Endothelial cell of umbilical vein (primary cell): ENCODE measurements around the gene LRCH2. TPM values are rescaled to one million over a fixed set of nuclear protein-coding genes. Genes with fewer than 3 reads are reported as not detected.

Experiments
- BruUV-seq: library from RNA; stranded (reverse); fragments of 400-500 nt; replicated peaks from 2 replicates; lab custom pipeline; 2021; lab: Mats Ljungman, UMichigan
- CTCF ChIA-PET: fragments of 300-600, 350-600 bp; sonication (Branson Sonifier 250); formaldehyde crosslinking; loops from one replicate; lab custom pipeline; 2021; ENCODE audit warnings: antibody characterized with exemption, inconsistent platforms; lab: Charles Lee
- POLR2A ChIA-PET: fragments of 300-600, 350-600 bp; sonication (Branson Sonifier 250); formaldehyde crosslinking; loops from one replicate; lab custom pipeline; 2021; ENCODE audit warnings: antibody characterized with exemption, inconsistent platforms; lab: Charles Lee
- DNase-seq: peaks from one replicate; pipeline ENCODE4 v3.0.0-alpha.2; 2011; ENCODE audit warnings: low read depth, low spot score
- FAIRE-seq: peaks from 2 replicates; lab custom pipeline; 2011; peaks lifted over from hg19 to GRCh38; lab: Jason Lieb, UNC
- H2AFZ ChIP-seq: 2 replicates; pipeline ENCODE4 v1.6.0; 2012; ENCODE audit warnings: low read depth, low read length, control low read depth, inconsistent platforms
- H3K27ac ChIP-seq: 2 replicates; pipeline ENCODE4 v1.5.1; 2011; ENCODE audit warnings: low read depth, mild to moderate bottlenecking, control low read depth, low read length, moderate library complexity; ENCODE audit not compliant: insufficient read depth
- H3K27me3 ChIP-seq, 2 experiments: 2 replicates each; pipeline versions ENCODE4 v1.6.0 to v1.6.1; 2011; ENCODE audit warnings: low read length in 2 of 2, mixed read lengths in 1 of 2; ENCODE audit not compliant: control insufficient read depth in 2 of 2, insufficient read depth in 2 of 2
- H3K36me3 ChIP-seq, 2 experiments: 2 replicates in 1 of 2; 3 replicates in 1 of 2; pipeline ENCODE4 v1.5.1; 2011; ENCODE audit warnings: low read length in 2 of 2, mild to moderate bottlenecking in 1 of 2, moderate library complexity in 1 of 2; ENCODE audit not compliant: control insufficient read depth in 2 of 2, insufficient read depth in 2 of 2; ENCODE audit errors: extremely low read depth in 1 of 2
- H3K4me1 ChIP-seq: 3 replicates; pipeline ENCODE4 v1.5.1; 2011; ENCODE audit warnings: mild to moderate bottlenecking, low read length; ENCODE audit not compliant: control insufficient read depth, insufficient read depth; ENCODE audit errors: extremely low read depth
- H3K4me2 ChIP-seq: 2 replicates; pipeline ENCODE4 v1.6.1; 2011; ENCODE audit warnings: low read length, control low read depth, mixed read lengths; ENCODE audit not compliant: insufficient read depth
- H3K4me3 ChIP-seq, 3 experiments: fragments of 200-600 bp in 1 of 3; sonication (generic), shearing (Covaris generic) in 1 of 3; replicated peaks in 1 of 3; 2 replicates each; pipeline ENCODE4 v1.5.1; 2011 to 2016; ENCODE audit warnings: control low read depth in 3 of 3, low read length in 3 of 3, mild to moderate bottlenecking in 2 of 3, inconsistent platforms in 1 of 3, low read depth in 1 of 3, moderate library complexity in 1 of 3; ENCODE audit not compliant: insufficient read depth in 1 of 3
- H3K79me2 ChIP-seq: 2 replicates; pipeline ENCODE4 v1.6.0; 2012; ENCODE audit warnings: low read length, inconsistent platforms; ENCODE audit not compliant: control insufficient read depth, insufficient read depth
- H3K9ac ChIP-seq: replicated peaks from 2 replicates; pipeline ENCODE3; 2011; ENCODE audit warnings: low read length, control low read depth; ENCODE audit not compliant: insufficient read depth; ENCODE audit errors: extremely low read depth
- H3K9me1 ChIP-seq: replicated peaks from 3 replicates; pipeline ENCODE4 v1.6.0; 2011; ENCODE audit warnings: mild to moderate bottlenecking, low read length; ENCODE audit not compliant: control insufficient read depth, insufficient read depth; ENCODE audit errors: extremely low read depth
- H3K9me3 ChIP-seq: replicated peaks from 2 replicates; pipeline ENCODE4 v1.5.1; 2012; ENCODE audit warnings: low read length, inconsistent platforms; ENCODE audit not compliant: control insufficient read depth, insufficient read depth
- H4K20me1 ChIP-seq: replicated peaks from 2 replicates; pipeline ENCODE3; 2011; ENCODE audit warnings: mild to moderate bottlenecking, low read length; ENCODE audit not compliant: control insufficient read depth, insufficient read depth; ENCODE audit errors: extremely low read depth
- CTCF ChIP-seq, 2 donors: IDR thresholded peaks; 1 replicate in 1 of 2; 2 replicates in 1 of 2; pipeline ENCODE4 v1.5.1; 2011; ENCODE audit warnings: low read length in 2 of 2, mild to moderate bottlenecking in 2 of 2, moderate library complexity in 2 of 2, control low read depth in 1 of 2, inconsistent platforms in 1 of 2, low read depth in 1 of 2; ENCODE audit not compliant: insufficient read depth in 1 of 2; ENCODE audit errors: extremely low read depth in 1 of 2
- EZH2 ChIP-seq: IDR thresholded peaks from 2 replicates; pipeline ENCODE4 v1.6.1; 2012; ENCODE audit warnings: borderline replicate concordance, low read depth, mild to moderate bottlenecking, moderate library complexity, low read length, inconsistent platforms; ENCODE audit not compliant: severe bottlenecking
- FOS ChIP-seq: IDR thresholded peaks from 2 replicates; pipeline ENCODE4 v1.6.1; 2011; ENCODE audit warnings: mild to moderate bottlenecking, low read length, moderate library complexity, borderline replicate concordance; ENCODE audit not compliant: insufficient read depth
- GATA2 ChIP-seq: IDR thresholded peaks from 2 replicates; pipeline ENCODE4 v1.7.0; 2011; ENCODE audit warnings: low read depth, mild to moderate bottlenecking, moderate library complexity, mixed read lengths, low read length; ENCODE audit not compliant: insufficient read length, insufficient read depth
- JUN ChIP-seq: IDR thresholded peaks from 2 replicates; pipeline ENCODE4 v1.6.1; 2011; ENCODE audit warnings: borderline replicate concordance, low read depth; ENCODE audit not compliant: insufficient read length, insufficient read depth
- MAX ChIP-seq: IDR thresholded peaks from 2 replicates; pipeline ENCODE4 v1.6.1; 2011; ENCODE audit not compliant: insufficient read depth, insufficient read length
- MYC ChIP-seq: IDR thresholded peaks from one replicate; pipeline ENCODE4 v1.6.1; 2011; ENCODE audit warnings: mild to moderate bottlenecking, low read depth, low read length
- POLR2A ChIP-seq: IDR thresholded peaks from 2 replicates; pipeline ENCODE4 v1.6.1; 2012; ENCODE audit warnings: low read depth, mild to moderate bottlenecking, control low read depth, low read length
- POLR2AphosphoS5 ChIP-seq: IDR thresholded peaks from 2 replicates; pipeline ENCODE4 v1.6.1; 2012; ENCODE audit warnings: low read depth, mild to moderate bottlenecking, control low read depth, low read length, moderate library complexity; ENCODE audit not compliant: insufficient read depth
- dilution Hi-C: fragments of 300-500 bp; cut with MboI; formaldehyde crosslinking; loops from one replicate; pipeline ENCODE4 v1.15.0; 2019; ENCODE audit warnings: low sequenced_read_pairs; ENCODE audit not compliant: extremely low pct_ligation_motif_present
- intact Hi-C: fragments of 100-400 bp; cut with micrococcal nuclease; formaldehyde crosslinking; loops from one replicate; pipeline ENCODE4 v1.10.0; 2022
- polyA plus RNA-seq, 4 experiments: library from polyadenylated mRNA; depleted of rRNA in 3 of 4; stranded (reverse) in 3 of 4; unstranded in 1 of 4; fragments of >200 nt; gene quantifications; 2 replicates each; pipeline versions ENCODE4 v1.2.1 to v1.2.3, GENCODE V29; 2011 to 2012; ENCODE audit warnings: missing spikeins in 1 of 4
- total RNA-seq: library from RNA; stranded (reverse); gene quantifications from 2 replicates; pipeline ENCODE4 v1.2.3, GENCODE V29; 2021

Gene LRCH2
- total and polyA plus RNA-seq, 2 donors (not counting 3 experiments of a cell fraction or from before 2014, with no cell fraction given), result 1.1 to 4.6 TPM

GRCh38 chrX:115138040-115138439, 95.9 kb downstream of the LRCH2 start:
- no peaks in the 10 kb centered on the region for H3K9me3 ChIP-seq
- CTCF ChIA-PET, result no interaction called here
- no peaks in the 10 kb centered on the region for H3K27me3 ChIP-seq
- DNase-seq, result no peak
- POLR2A ChIA-PET, result no interaction called here
- intact Hi-C loops, result no loop called here
- H3K27ac ChIP-seq, result no peak overlapping the region
- TF ChIP-seq GATA2 (no peak), MAX (no peak), MYC (no peak), FOS (no peak), CTCF (IDR thresholded peaks at IDR 0.05; ENCODE audit: extremely low read depth in 1 of 2, insufficient read depth in 1 of 2, low read depth in 1 of 2, low read length in 2 of 2) (no peak), POLR2A (no peak), EZH2 (no peak), JUN (no peak), POLR2AphosphoS5 (no peak)
- no peak overlapping the region for H3K4me2 ChIP-seq
- H3K9me1 ChIP-seq, result no peaks in the 10 kb centered on the region
- no peaks in the 10 kb centered on the region for H3K36me3 ChIP-seq
- FAIRE-seq, result no peak
- H2AFZ ChIP-seq, result no peak overlapping the region
- no TSS peak for BruUV-seq
- H4K20me1 ChIP-seq, result no peaks in the 10 kb centered on the region
- no peaks in the 10 kb centered on the region for H3K79me2 ChIP-seq
- dilution Hi-C loops, result no loop called here
- H3K9ac ChIP-seq, result no peak overlapping the region
- H3K4me1 ChIP-seq, result no peaks in the 10 kb centered on the region
- H3K4me3 ChIP-seq, result no peak overlapping the region
